HepG2 (cell line): ENCODE measurements around the gene TRIM5. TPM values are rescaled to one million over a fixed set of nuclear protein-coding genes. Genes with fewer than 3 reads are reported as not detected.

Source experiments
- ATAC-seq: fragments of 200-7000 bp; cut with Tn5 transposase; 3 replicates; pipeline ENCODE4 v1.9.1; 2020; ENCODE audit warnings: mild to moderate bottlenecking, moderate library complexity
- BruUV-seq: library from RNA; stranded (reverse); fragments of 400-500 nt; replicated peaks from 2 replicates; lab custom pipeline; 2021; lab: Mats Ljungman, UMichigan
- CTCF ChIA-PET: fragments of 300-600 bp; formaldehyde crosslinking; extraction: SDS; loops from one replicate; lab custom pipeline; 2021; ENCODE audit warnings: low total read pairs, inconsistent platforms, low intra/inter-chr PET ratio; lab: Yijun Ruan, JAX
- POLR2A ChIA-PET: fragments of 350-600 bp; sonication (Branson Sonifier 250); formaldehyde crosslinking; loops from one replicate; lab custom pipeline; 2020; ENCODE audit warnings: antibody characterized with exemption, inconsistent platforms; lab: Yijun Ruan, JAX
- DNase-seq: peaks from one replicate; pipeline ENCODE4 v3.0.0-alpha.2; 2015; ENCODE audit warnings: low spot score
- FAIRE-seq: peaks from 3 replicates; lab custom pipeline; 2011; peaks lifted over from hg19 to GRCh38; lab: Jason Lieb, UNC
- H2AFZ ChIP-seq: one replicate; pipeline ENCODE4 v1.6.1; 2011; ENCODE audit warnings: low read length, inconsistent platforms
- H3K27ac ChIP-seq: fragments of 300-600 bp; 3 replicates; pipeline ENCODE4 v1.8.0; 2011; ENCODE audit warnings: mixed run types, mild to moderate bottlenecking, mixed read lengths, low read length, inconsistent platforms; ENCODE audit not compliant: insufficient read depth; ENCODE audit errors: extremely low read length
- H3K27me3 ChIP-seq, 2 experiments: fragments of 200-600 bp in 1 of 2; 2 replicates in 1 of 2; 3 replicates in 1 of 2; pipeline versions ENCODE4 v1.6.0 to v1.8.0; 2011; ENCODE audit warnings: low read length in 2 of 2, mild to moderate bottlenecking in 2 of 2, moderate library complexity in 2 of 2, inconsistent platforms in 1 of 2; ENCODE audit not compliant: insufficient read depth in 2 of 2, control insufficient read depth in 1 of 2
- H3K36me3 ChIP-seq, 2 experiments: fragments of 200-600 bp in 1 of 2; replicated peaks in 1 of 2; 2 replicates in 1 of 2; 3 replicates in 1 of 2; pipeline versions ENCODE4 v1.5.1 to v1.8.0; 2011; ENCODE audit warnings: low read length in 2 of 2, inconsistent platforms in 1 of 2; ENCODE audit not compliant: insufficient read depth in 2 of 2, control insufficient read depth in 1 of 2
- H3K4me1 ChIP-seq: 2 replicates; pipeline ENCODE4 v1.5.1; 2012; ENCODE audit warnings: low read length, inconsistent platforms; ENCODE audit not compliant: insufficient read depth
- H3K4me2 ChIP-seq: 2 replicates; pipeline ENCODE4 v1.6.0; 2011; ENCODE audit warnings: low read depth, low read length, inconsistent platforms
- H3K4me3 ChIP-seq, 3 experiments: fragments of 200-600 bp in 1 of 3; sonication (generic), shearing (Covaris generic) in 1 of 3; replicated peaks in 1 of 3; 2 replicates each; pipeline ENCODE4 v1.5.1; 2011 to 2016; ENCODE audit warnings: low read length in 3 of 3, inconsistent platforms in 2 of 3, low read depth in 2 of 3, mild to moderate bottlenecking in 2 of 3, control low read depth in 1 of 3, mixed read lengths in 1 of 3; ENCODE audit not compliant: insufficient read depth in 1 of 3
- H3K79me2 ChIP-seq: one replicate; pipeline ENCODE4 v1.6.1; 2011; ENCODE audit warnings: low read length, inconsistent platforms; ENCODE audit not compliant: insufficient read depth
- H3K9ac ChIP-seq: 2 replicates; pipeline ENCODE4 v1.6.0; 2011; ENCODE audit warnings: mild to moderate bottlenecking, low read depth, low read length, inconsistent platforms; ENCODE audit not compliant: insufficient read depth
- H3K9me3 ChIP-seq: 2 replicates; pipeline ENCODE4 v1.5.1; 2012; ENCODE audit warnings: mild to moderate bottlenecking, low read length
- H4K20me1 ChIP-seq: 2 replicates; pipeline ENCODE4 v1.6.0; 2011; ENCODE audit warnings: inconsistent platforms, mild to moderate bottlenecking, low read length, moderate library complexity; ENCODE audit not compliant: insufficient read depth
- CENPX ChIP-seq: sonication (generic); formaldehyde crosslinking; IDR thresholded peaks from 2 replicates; pipeline ENCODE4 v1.9.0; 2021; ENCODE audit warnings: mild to moderate bottlenecking, missing genetic modification reagents, moderate library complexity
- FOXA1 ChIP-seq, 2 experiments: fragments of 450-650 bp in 1 of 2; sonication (generic) in 1 of 2; formaldehyde crosslinking in 1 of 2; IDR thresholded peaks; 2 replicates each; pipeline versions ENCODE4 v1.4.0 to v1.6.1; 2016 to 2020; ENCODE audit warnings: missing genetic modification reagents in 1 of 2
- FOXA3 ChIP-seq: IDR thresholded peaks from 2 replicates; pipeline ENCODE4 v1.6.1; 2016; ENCODE audit warnings: missing genetic modification reagents, missing compliant biosample characterization
- FOXP1 ChIP-seq, 2 experiments: fragments of 450-650 bp in 1 of 2; IDR thresholded peaks; 2 replicates each; pipeline ENCODE4 v1.6.1; 2017 to 2018; ENCODE audit warnings: antibody characterized with exemption in 1 of 2
- RARA ChIP-seq: IDR thresholded peaks from 2 replicates; pipeline ENCODE4 v1.6.1; 2016; ENCODE audit warnings: missing genetic modification reagents, missing compliant biosample characterization
- TFAP4 ChIP-seq: sonication (generic); IDR thresholded peaks from 2 replicates; pipeline ENCODE4 v1.6.1; 2016; ENCODE audit warnings: low read depth, borderline replicate concordance
- YEATS4 ChIP-seq: sonication (generic); formaldehyde crosslinking; IDR thresholded peaks from 2 replicates; pipeline ENCODE4 v1.4.0; 2020; ENCODE audit warnings: missing genetic modification reagents, borderline replicate concordance
- ZFP41 ChIP-seq: sonication (generic); formaldehyde crosslinking; IDR thresholded peaks from 2 replicates; pipeline ENCODE4 v1.4.0; 2020; ENCODE audit warnings: mild to moderate bottlenecking, missing genetic modification reagents, borderline replicate concordance
- ZNF205 ChIP-seq: IDR thresholded peaks from 2 replicates; pipeline ENCODE4 v1.6.1; 2018; ENCODE audit warnings: missing biosample characterization, missing genetic modification reagents
- ZNF7 ChIP-seq: IDR thresholded peaks from 2 replicates; pipeline ENCODE4 v1.6.1; 2016; ENCODE audit warnings: missing biosample characterization, missing genetic modification reagents
- WGBS: methylation state at CpG from one replicate; pipeline ENCODE4 v1.1.6; 2017; ENCODE audit warnings: low lambda C conversion rate; 5-methylcytosine and 5-hydroxymethylcytosine counted together
- in situ Hi-C: cut with HindIII; loops from 2 replicates; pipeline ENCODE4 v1.10.0; 2017; ENCODE audit warnings: low pct_unique_long_range_greater_than_20kb; ENCODE audit not compliant: extremely low pct_ligation_motif_present
- intact Hi-C: fragments of 100-400 bp; cut with micrococcal nuclease; formaldehyde crosslinking; loops from one replicate; pipeline ENCODE4 v1.10.0; 2022; ENCODE audit not compliant: unreplicated experiment
- polyA plus RNA-seq, 8 experiments: library from polyadenylated mRNA; depleted of rRNA in 3 of 8; stranded (reverse) in 7 of 8; unstranded in 1 of 8; fragments of >200 nt; fragmentation: Illumina TruSeq in 4 of 8; extraction: Trizol in 4 of 8; gene quantifications; 2 replicates each; pipeline versions ENCODE4 v1.2.1 to v1.2.3, GENCODE V29; 2011 to 2016; ENCODE audit warnings: low read depth in 4 of 8, missing spikeins in 1 of 8, mixed read lengths in 1 of 8; ENCODE audit not compliant: insufficient read depth in 1 of 8
- total RNA-seq, 5 experiments: library from RNA; depleted of rRNA; stranded (reverse); fragments of >200 nt; fragmentation: Illumina TruSeq; extraction: Trizol; gene quantifications; 2 replicates each; pipeline ENCODE4 v1.2.3, GENCODE V29; 2016; ENCODE audit warnings: low read depth in 1 of 5

Gene TRIM5
- total and polyA plus RNA-seq, 2 of the 13 experiments (the other 11 are each of a cell fraction or from before 2014, with no cell fraction given): 7.8 to 13.1 TPM

- ATAC-seq: no peak
- Histone ChIP-seq H3K79me2 (no peaks in the 10 kb centered on the region), H3K27ac (no peak overlapping the region), H3K9me3 (no peaks in the 10 kb centered on the region), H2AFZ (no peak overlapping the region), H3K9ac (no peak overlapping the region), H3K4me3 (no peak overlapping the region), H3K27me3 (0 out of 5 replicates have a peak, but pooled peaks cover 0 to 5% of the 10 kb centered on the region in 2 experiments), H4K20me1 (no peaks in the 10 kb centered on the region)
- no peak for FAIRE-seq
- intact Hi-C loops (no loop called here), in situ Hi-C loops (no loop called here)
- CTCF ChIA-PET: no interaction called here
- TF ChIP-seq YEATS4 (CRISPR knock-in tag): no peak
- TF ChIP-seq, all 625 proteins: peak for 0
- Histone ChIP-seq H3K36me3 (no peaks in the 10 kb centered on the region), H3K4me2 (no peak overlapping the region), H3K4me1 (peaks cover 23% of the 10 kb centered on the region)
- no TSS peak for BruUV-seq
- POLR2A ChIA-PET: no interaction called here
- no peak for DNase-seq
Measured at GRCh38 chr11:5621580-5621979, 63.3 kb downstream of the TRIM5 start.

GRCh38 chr11:5620651-5621521 lies 64.0 kb downstream of the TRIM5 start:
- ChIA-PET POLR2A (no interaction called here), CTCF (no interaction called here)
- no TSS peak for BruUV-seq
- intact Hi-C loops: no loop called here
- in situ Hi-C loops: no loop called here
- no peaks in the 10 kb centered on the region for H3K9me3 ChIP-seq
- no peaks in the 10 kb centered on the region for H4K20me1 ChIP-seq
- TF ChIP-seq ZNF205 (peak; percentile 96), CENPX (CRISPR knock-in tag) (no peak), FOXA1 (IDR thresholded peaks at IDR 0.05) (no peak), FOXA1 (CRISPR knock-in tag; IDR thresholded peaks at IDR 0.05) (peak; percentile 84), ZNF7 (CRISPR knock-in tag) (peak; percentile 82), ZFP41 (no peak), RARA (CRISPR knock-in tag) (peak; percentile 50), FOXA3 (CRISPR knock-in tag) (peak; percentile 84), TFAP4 (peak; percentile 43; the same call in 1 of the 2 replicates), FOXP1 (IDR thresholded peaks at IDR 0.05) (no peak), FOXP1 (CRISPR knock-in tag; IDR thresholded peaks at IDR 0.05) (peak; percentile 25; the same call in 1 of the 2 replicates)
- TF ChIP-seq, all 625 proteins: peak for 7
- 0 out of 5 replicates have a peak, but pooled peaks cover 0 to 5% of the 10 kb centered on the region in 2 experiments for H3K27me3 ChIP-seq
- no peak overlapping the region for H3K4me2 ChIP-seq
- ATAC-seq (peak; percentile 72), FAIRE-seq (no peak), DNase-seq (peak; percentile 42)
- WGBS: 21% methylated on average over 3 of the region's 3 CpGs
- H3K4me1 ChIP-seq: peaks cover 23% of the 10 kb centered on the region
- no peaks in the 10 kb centered on the region for H3K79me2 ChIP-seq
- H3K4me3 ChIP-seq: no peak overlapping the region
- no peak overlapping the region for H3K9ac ChIP-seq
- H3K27ac ChIP-seq: no peak overlapping the region
- no peaks in the 10 kb centered on the region for H3K36me3 ChIP-seq
- H2AFZ ChIP-seq: no peak overlapping the region
